Lower lobe of right lung (tissue), 2 donors: Measurements from ENCODE around the gene PDRG1. TPM values are rescaled to one million over a fixed set of nuclear protein-coding genes. Genes with fewer than 3 reads are reported as not detected.
"Not testable (repeated sequence)": the region's sequence is repeated elsewhere in the genome, so short reads cannot be mapped to it uniquely, and the experiment has no call there.

ENCODE experiments used
- ATAC-seq, 2 donors: fragments of 200-7000 bp; cut with Tn5 transposase; one replicate each; pipeline ENCODE4 v1.9.1; 2020 to 2022; ENCODE audit warnings: mild to moderate bottlenecking in 2 of 2, moderate library complexity in 2 of 2
- DNase-seq: peaks from one replicate; pipeline ENCODE4 v3.0.0-alpha.2; 2020
- H3K27ac ChIP-seq: fragments of 200-600 bp; one replicate; pipeline ENCODE4 v1.8.0; 2022
- H3K27me3 ChIP-seq: fragments of 200-600 bp; one replicate; pipeline ENCODE4 v1.8.0; 2022; ENCODE audit warnings: low read depth
- H3K36me3 ChIP-seq: fragments of 200-600 bp; one replicate; pipeline ENCODE4 v1.8.0; 2022; ENCODE audit warnings: mild to moderate bottlenecking
- H3K4me1 ChIP-seq: fragments of 200-600 bp; one replicate; pipeline ENCODE4 v1.8.0; 2022
- H3K4me3 ChIP-seq: fragments of 200-600 bp; one replicate; pipeline ENCODE4 v1.8.0; 2022; ENCODE audit warnings: mild to moderate bottlenecking
- H3K9me3 ChIP-seq: fragments of 200-600 bp; one replicate; pipeline ENCODE4 v1.8.0; 2022
- intact Hi-C: fragments of 100-400 bp; cut with DNase I; formaldehyde crosslinking; loops from one replicate; pipeline ENCODE4 v1.11.0; 2022
- total RNA-seq: library from RNA; stranded (reverse); fragmentation: NEBNext Ultra II Directional; extraction: Animal tissue kit (Norgen Biotek cat#: 25700); gene quantifications from one replicate; pipeline ENCODE4 v1.2.1, GENCODE V29; 2021
- TF ChIP-seq, protein P1 (sequence below): fragments of 200-600 bp; IDR thresholded peaks from one replicate; pipeline ENCODE4 v1.8.0; 2022; ENCODE audit warnings: antibody characterized with exemption, mild to moderate bottlenecking
- donor health status: DM: no; HTN: yes; CAD: no; lungs with severe emphysema.

PDRG1 gene
- total RNA-seq, 1 donor from 2014 or later = 9.4 TPM

DNA sequence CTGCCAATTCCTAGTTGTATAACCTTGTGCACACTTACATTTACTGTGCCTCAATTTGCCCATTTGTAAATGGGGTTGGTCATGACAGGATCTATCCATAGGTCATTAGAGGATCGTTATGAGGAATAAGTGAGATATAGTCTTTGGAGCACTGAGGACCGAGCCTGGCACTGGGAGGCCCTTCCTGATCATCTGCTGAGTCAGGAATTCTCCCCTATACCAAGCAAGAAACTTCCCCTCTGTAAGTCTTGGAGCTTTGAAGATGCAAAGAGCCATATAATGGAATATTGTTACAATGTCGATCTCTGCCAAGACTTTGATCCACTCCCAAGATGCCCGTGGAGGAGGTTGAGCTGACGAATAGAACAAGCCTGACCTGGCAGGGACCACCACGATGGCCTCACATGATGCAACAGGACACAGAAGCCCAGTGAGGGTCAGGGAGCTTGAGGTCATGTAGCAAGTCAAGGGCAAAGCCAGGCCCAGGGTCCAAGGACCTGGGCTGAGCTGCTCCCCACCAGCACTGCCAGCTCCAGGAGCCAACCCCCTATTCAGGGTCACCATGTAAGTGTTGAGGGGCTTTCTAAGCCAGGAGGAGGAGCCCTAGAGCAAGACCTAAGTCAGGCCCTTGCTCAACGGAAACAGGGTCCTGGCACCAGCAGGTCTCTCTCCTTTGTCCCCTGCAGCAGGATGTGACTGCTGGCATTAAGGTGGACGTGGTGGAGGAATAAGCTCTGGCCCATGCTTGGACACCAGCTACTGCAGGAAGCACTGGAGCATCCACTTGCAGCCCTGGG is 16.7 kb downstream of the PDRG1 start:
- TF ChIP-seq, protein P1, sequence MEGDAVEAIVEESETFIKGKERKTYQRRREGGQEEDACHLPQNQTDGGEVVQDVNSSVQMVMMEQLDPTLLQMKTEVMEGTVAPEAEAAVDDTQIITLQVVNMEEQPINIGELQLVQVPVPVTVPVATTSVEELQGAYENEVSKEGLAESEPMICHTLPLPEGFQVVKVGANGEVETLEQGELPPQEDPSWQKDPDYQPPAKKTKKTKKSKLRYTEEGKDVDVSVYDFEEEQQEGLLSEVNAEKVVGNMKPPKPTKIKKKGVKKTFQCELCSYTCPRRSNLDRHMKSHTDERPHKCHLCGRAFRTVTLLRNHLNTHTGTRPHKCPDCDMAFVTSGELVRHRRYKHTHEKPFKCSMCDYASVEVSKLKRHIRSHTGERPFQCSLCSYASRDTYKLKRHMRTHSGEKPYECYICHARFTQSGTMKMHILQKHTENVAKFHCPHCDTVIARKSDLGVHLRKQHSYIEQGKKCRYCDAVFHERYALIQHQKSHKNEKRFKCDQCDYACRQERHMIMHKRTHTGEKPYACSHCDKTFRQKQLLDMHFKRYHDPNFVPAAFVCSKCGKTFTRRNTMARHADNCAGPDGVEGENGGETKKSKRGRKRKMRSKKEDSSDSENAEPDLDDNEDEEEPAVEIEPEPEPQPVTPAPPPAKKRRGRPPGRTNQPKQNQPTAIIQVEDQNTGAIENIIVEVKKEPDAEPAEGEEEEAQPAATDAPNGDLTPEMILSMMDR = no peak
- ATAC-seq (no peak), DNase-seq (no peak)
- Histone ChIP-seq H3K9me3 (no peaks in the 10 kb centered on the region), H3K36me3 (no peaks in the 10 kb centered on the region), H3K27me3 (no peaks in the 10 kb centered on the region), H3K27ac (no peak overlapping the region), H3K4me3 (no peak overlapping the region), H3K4me1 (no peaks in the 10 kb centered on the region)
- intact Hi-C loops = no loop called here

DNA sequence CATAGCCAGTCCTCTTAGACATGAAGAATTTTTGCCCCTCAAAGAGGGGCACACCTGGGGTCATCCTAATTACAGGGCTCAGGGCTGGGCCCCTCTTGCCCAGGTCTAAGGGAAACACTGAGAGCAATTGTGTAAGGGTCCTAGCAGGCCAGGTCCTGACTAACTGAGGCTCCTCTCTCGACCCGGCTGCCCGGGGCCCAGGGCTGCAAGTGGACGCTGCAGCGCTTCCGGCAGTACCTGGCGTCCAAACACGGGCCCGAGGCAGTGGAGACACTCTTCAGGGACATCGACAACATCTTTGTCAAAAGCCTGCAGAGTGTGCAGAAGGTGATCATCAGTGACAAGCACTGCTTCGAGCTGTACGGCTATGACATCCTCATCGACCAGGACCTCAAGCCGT is 17.4 kb downstream of the PDRG1 start:
- ATAC-seq (no peak), DNase-seq (no peak)
- Histone ChIP-seq H3K4me3 (no peak overlapping the region), H3K27ac (no peak overlapping the region), H3K4me1 (no peaks in the 10 kb centered on the region), H3K27me3 (no peaks in the 10 kb centered on the region), H3K36me3 (no peaks in the 10 kb centered on the region), H3K9me3 (no peaks in the 10 kb centered on the region)
- intact Hi-C loops = no loop called here
- TF ChIP-seq, protein P1 = no peak

DNA sequence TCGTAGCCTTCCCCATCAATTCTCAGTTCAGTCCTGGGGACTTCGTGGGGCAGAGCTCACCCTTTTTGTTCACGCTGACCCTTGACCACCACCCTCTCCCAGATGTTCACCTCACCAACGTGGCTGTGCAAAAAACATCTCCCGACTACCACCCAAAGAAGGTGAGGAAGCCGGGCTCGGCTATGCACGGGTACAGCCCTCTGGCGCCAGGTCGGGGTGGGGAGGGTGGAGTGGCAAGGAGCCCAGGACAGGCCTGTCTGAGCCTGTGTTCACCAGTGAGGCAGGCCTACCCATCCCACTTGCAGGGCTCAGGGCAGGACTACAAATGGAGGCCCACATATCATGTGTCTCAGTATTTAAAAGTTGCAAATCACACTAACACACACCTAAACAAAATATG is 18.1 kb downstream of the PDRG1 start:
- H3K4me3 ChIP-seq = no peak overlapping the region
- H3K4me1 ChIP-seq = no peaks in the 10 kb centered on the region
- DNase-seq = no peak
- ATAC-seq = peak in 1 of 2 donors; percentile 16
- H3K27ac ChIP-seq = no peak overlapping the region
- no peaks in the 10 kb centered on the region for H3K36me3 ChIP-seq
- no peaks in the 10 kb centered on the region for H3K9me3 ChIP-seq
- intact Hi-C loops = no loop called here
- H3K27me3 ChIP-seq = no peaks in the 10 kb centered on the region
- TF ChIP-seq, protein P1 = no peak

DNA sequence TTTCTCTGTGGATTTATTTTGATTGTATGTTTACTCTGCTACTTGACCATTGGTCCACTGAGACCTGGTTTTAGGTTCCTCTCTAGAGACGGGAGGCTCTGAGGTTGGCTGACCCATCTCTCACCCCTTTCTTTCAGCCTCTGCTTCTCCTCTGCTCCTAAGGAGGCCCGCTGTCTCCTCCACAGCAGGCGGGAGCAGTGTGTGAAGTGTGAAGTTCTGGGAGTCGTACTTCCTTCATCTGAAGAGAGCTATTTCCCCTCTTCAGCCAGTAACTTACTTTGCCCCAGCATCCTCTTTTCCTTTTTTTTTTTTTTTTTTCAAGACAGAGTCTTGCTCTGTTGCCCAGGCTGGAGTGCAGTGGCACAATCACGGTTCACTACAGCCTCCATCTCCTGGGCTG is 21.1 kb downstream of the PDRG1 start:
- TF ChIP-seq, protein P1 = no peak
- Histone ChIP-seq H3K4me3 (no peak overlapping the region), H3K27me3 (no peaks in the 10 kb centered on the region), H3K36me3 (no peaks in the 10 kb centered on the region), H3K27ac (no peak overlapping the region), H3K9me3 (no peaks in the 10 kb centered on the region), H3K4me1 (no peaks in the 10 kb centered on the region)
- ATAC-seq (peak; percentile 14 to 69), DNase-seq (no peak)
- intact Hi-C loops = no loop called here

DNA sequence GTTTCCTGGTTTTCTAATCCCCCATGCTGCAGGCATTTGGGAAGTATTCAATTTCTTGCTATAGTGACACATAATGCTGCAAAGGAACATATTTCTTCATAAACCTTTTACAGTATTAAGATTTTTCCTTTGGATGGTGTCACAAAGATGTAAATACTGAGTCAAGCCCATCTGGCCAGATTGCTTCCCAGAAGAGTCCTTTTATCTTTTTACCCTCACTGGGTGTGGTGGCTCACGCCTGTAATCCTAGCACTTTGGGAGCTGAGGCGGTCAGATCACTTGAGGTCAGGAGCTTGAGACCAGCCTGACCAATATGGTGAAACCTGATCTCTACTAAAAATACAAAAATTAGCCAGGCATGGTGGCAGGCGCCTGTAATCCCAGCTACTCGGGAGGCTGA is 22.2 kb downstream of the PDRG1 start:
- H3K36me3 ChIP-seq, H3K4me3 ChIP-seq, H3K4me1 ChIP-seq, DNase-seq, H3K9me3 ChIP-seq, H3K27me3 ChIP-seq, ATAC-seq, intact Hi-C loops, H3K27ac ChIP-seq: not testable (repeated sequence)

DNA sequence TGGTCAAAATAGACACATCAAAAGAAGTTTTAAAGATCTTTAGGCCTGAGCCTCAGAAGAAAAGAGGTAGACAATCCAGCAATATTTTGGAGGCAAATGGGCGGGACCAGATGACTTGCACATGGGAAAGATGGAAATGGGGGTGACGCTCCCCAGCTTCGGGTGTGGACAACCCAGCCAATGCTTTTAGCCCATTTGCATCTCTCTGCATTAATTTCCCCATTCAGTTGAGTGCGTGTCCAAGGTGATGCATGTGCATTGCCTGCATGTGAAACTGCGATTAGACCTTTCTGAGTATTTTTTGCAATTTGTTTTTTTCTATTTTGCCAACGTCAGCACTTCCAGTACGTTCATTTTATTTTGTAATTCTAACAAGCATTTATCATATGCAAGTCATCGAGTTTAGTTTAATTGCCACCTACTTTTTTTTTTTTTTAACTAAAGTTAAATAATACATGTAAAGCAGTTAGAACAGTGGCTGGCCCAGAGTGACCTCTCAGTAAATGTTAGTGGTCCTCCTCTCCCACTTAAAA is 24.2 kb downstream of the PDRG1 start:
- TF ChIP-seq, protein P1 = no peak

More for the DNA sequence above, 24.2 kb downstream of the PDRG1 start:
- intact Hi-C loops = no loop called here
- DNase-seq (no peak), ATAC-seq (no peak)
- H3K27me3 ChIP-seq = no peaks in the 10 kb centered on the region
- H3K27ac ChIP-seq = no peak overlapping the region
- H3K36me3 ChIP-seq = no peaks in the 10 kb centered on the region
- no peaks in the 10 kb centered on the region for H3K4me1 ChIP-seq
- no peaks in the 10 kb centered on the region for H3K9me3 ChIP-seq
- no peak overlapping the region for H3K4me3 ChIP-seq
